Activated B cell treated with CpG ODN at 0.5 μM for 24 hours (primary cell): ENCODE results near the gene CSNK2A1. TPM values are rescaled to one million over a fixed set of nuclear protein-coding genes. Genes with fewer than 3 reads are reported as not detected.

Experiments used
- ATAC-seq: fragments of 200-7000 bp; cut with Tn5 transposase; one replicate; pipeline ENCODE4 v1.10.0; 2021; ENCODE audit warnings: low read depth, mild to moderate bottlenecking, moderate library complexity
- CTCF ChIA-PET: fragments of 350-600 bp; sonication (Branson Sonifier 250); formaldehyde crosslinking; loops from one replicate; lab custom pipeline; 2021; ENCODE audit warnings: antibody characterized with exemption; lab: Charles Lee
- POLR2A ChIA-PET: fragments of 350-600 bp; sonication (Branson Sonifier 250); formaldehyde crosslinking; loops from one replicate; lab custom pipeline; 2021; ENCODE audit warnings: antibody characterized with exemption; lab: Charles Lee
- DNase-seq: peaks from one replicate; pipeline ENCODE4 v3.0.0; 2022
- H3K27ac Mint-ChIP-seq: one replicate; pipeline ENCODE4 v1.8.0; 2020; ENCODE audit warnings: mixed read lengths
- H3K27me3 Mint-ChIP-seq: one replicate; pipeline ENCODE4 v1.8.0; 2021; ENCODE audit warnings: mixed read lengths
- H3K36me3 Mint-ChIP-seq: one replicate; pipeline ENCODE4 v1.8.0; 2021; ENCODE audit warnings: low read depth, mixed read lengths
- H3K4me1 Mint-ChIP-seq: one replicate; pipeline ENCODE4 v1.8.0; 2021; ENCODE audit warnings: mixed read lengths
- H3K4me3 Mint-ChIP-seq: one replicate; pipeline ENCODE4 v1.8.0; 2020; ENCODE audit warnings: mild to moderate bottlenecking, mixed read lengths
- H3K9me3 Mint-ChIP-seq: one replicate; pipeline ENCODE4 v1.8.0; 2020; ENCODE audit warnings: mixed read lengths
- CTCF ChIP-seq: fragments of 200-600 bp; IDR thresholded peaks from one replicate; pipeline ENCODE4 v1.8.0; 2022; ENCODE audit warnings: antibody characterized with exemption, mild to moderate bottlenecking
- intact Hi-C: fragments of 100-400 bp; cut with micrococcal nuclease; formaldehyde crosslinking; loops from one replicate; pipeline ENCODE4 v1.15.1; 2024
- total RNA-seq: library from RNA; stranded (reverse); gene quantifications from 2 replicates; pipeline ENCODE4 v1.2.3, GENCODE V29; 2022

Gene CSNK2A1
- total RNA-seq, 1 donor from 2014 or later: 140 TPM

- intact Hi-C loops: no loop called here
- Mint-ChIP-seq H3K27me3 (no peaks in the 10 kb centered on the region), H3K4me3 (no peak overlapping the region), H3K9me3 (no peaks in the 10 kb centered on the region), H3K36me3 (peaks cover 81% of the 10 kb centered on the region), H3K4me1 (peaks cover 1% of the 10 kb centered on the region), H3K27ac (no peak overlapping the region)
- CTCF ChIA-PET: no interaction called here
- DNase-seq: no peak
- TF ChIP-seq CTCF: no peak
- ATAC-seq: no peak
- POLR2A ChIA-PET: no interaction called here
These were observed 117.0 kb downstream of the CSNK2A1 start for GRCh38 chr20:426566-426965.

Other genes with a start within 250 kb of the CSNK2A1 start
- gene ZCCHC3, start 246.2 kb downstream of the CSNK2A1 start, total RNA-seq: 25.9 and 28.1 TPM in 2 replicates
- gene SOX12, start 218.2 kb downstream of the CSNK2A1 start, total RNA-seq: 6.1 and 6.2 TPM in 2 replicates
- gene NRSN2, start 196.7 kb downstream of the CSNK2A1 start, total RNA-seq: 7.6 and 12.8 TPM in 2 replicates
- gene TRIB3, start 163.0 kb downstream of the CSNK2A1 start, total RNA-seq: 13.3 and 14.0 TPM in 2 replicates
- gene RBCK1, start 135.5 kb downstream of the CSNK2A1 start, total RNA-seq: 92.7 and 100 TPM in 2 replicates
- gene TBC1D20, start 81.3 kb downstream of the CSNK2A1 start, total RNA-seq: 21.4 and 24.1 TPM in 2 replicates
- not detected in 2 replicates for gene TCF15, start 66.5 kb upstream of the CSNK2A1 start, total RNA-seq
- 6.1 and 7.4 TPM in 2 replicates for gene SRXN1, start 109.4 kb upstream of the CSNK2A1 start, total RNA-seq
- not detected in 2 replicates for gene SCRT2, start 132.0 kb upstream of the CSNK2A1 start, total RNA-seq
- gene SLC52A3, start 224.7 kb upstream of the CSNK2A1 start, total RNA-seq: not detected in 2 replicates